Muscle layer of colon (tissue), 2 donors: ENCODE data around the gene OR5K3.

Experiments
- H3K27ac ChIP-seq: one replicate; pipeline ENCODE4 v1.7.0; 2013; ENCODE audit warnings: low read depth, mild to moderate bottlenecking, low read length, moderate library complexity
- H3K27me3 ChIP-seq, 2 donors: one replicate each; pipeline ENCODE4 v1.7.0; 2013; ENCODE audit warnings: low read length in 2 of 2, mild to moderate bottlenecking in 2 of 2; ENCODE audit not compliant: insufficient read depth in 2 of 2, control insufficient read depth in 1 of 2
- H3K36me3 ChIP-seq: one replicate; pipeline ENCODE4 v1.7.0; 2013; ENCODE audit warnings: mild to moderate bottlenecking, low read length; ENCODE audit not compliant: insufficient read depth
- H3K4me1 ChIP-seq: one replicate; pipeline ENCODE4 v1.7.0; 2013; ENCODE audit warnings: mild to moderate bottlenecking, low read length; ENCODE audit not compliant: insufficient read depth
- H3K4me3 ChIP-seq, 2 donors: one replicate each; pipeline ENCODE4 v1.7.0; 2013; ENCODE audit warnings: low read length in 2 of 2, low read depth in 1 of 2, mild to moderate bottlenecking in 1 of 2, moderate library complexity in 1 of 2
- H3K9ac ChIP-seq: one replicate; pipeline ENCODE4 v1.7.0; 2013; ENCODE audit warnings: low read length
- H3K9me3 ChIP-seq: one replicate; pipeline ENCODE4 v1.7.0; 2013; ENCODE audit warnings: mild to moderate bottlenecking, low read length
- donor health status: abdominal sarcoma.
- donor health status: Adenocarcinoma of cecum.

Gene OR5K3

GRCh38 chr3:98434412-98434811 is 43.9 kb downstream of the OR5K3 start:
- Histone ChIP-seq H3K4me1 (no peaks in the 10 kb centered on the region), H3K36me3 (no peaks in the 10 kb centered on the region), H3K9ac (no peak overlapping the region), H3K9me3 (no peaks in the 10 kb centered on the region), H3K27ac (no peak overlapping the region), H3K27me3 (no peaks in the 10 kb centered on the region), H3K4me3 (no peak overlapping the region)

GRCh38 chr3:98440283-98440682 is 49.8 kb downstream of the OR5K3 start:
- H3K4me1 ChIP-seq: no peaks in the 10 kb centered on the region
- H3K27ac ChIP-seq: no peak overlapping the region
- no peak overlapping the region for H3K9ac ChIP-seq

More at GRCh38 chr3:98440283-98440682, 49.8 kb downstream of the OR5K3 start:
- H3K36me3 ChIP-seq: no peaks in the 10 kb centered on the region
- no peaks in the 10 kb centered on the region for H3K27me3 ChIP-seq
- H3K4me3 ChIP-seq: no peak overlapping the region
- H3K9me3 ChIP-seq: no peaks in the 10 kb centered on the region
